Activated naive CD8-positive, alpha-beta T cell treated with anti-CD3 and anti-CD28 coated beads, Interleukin-2, amount 50 U/mL, for 16 hours (primary cell): ENCODE data around the gene SELENOT.
A peak's percentile ranks its signal among the peaks of the same experiment; 100 is the strongest.
"Not testable (repeated sequence)": the region's sequence is repeated elsewhere in the genome, so short reads cannot be mapped to it uniquely, and the experiment has no call there.

Experiments
- DNase-seq: peaks from one replicate; pipeline ENCODE4 v3.0.0-alpha.2; 2020; ENCODE audit warnings: low read depth, low spot score

Gene SELENOT, protein sequence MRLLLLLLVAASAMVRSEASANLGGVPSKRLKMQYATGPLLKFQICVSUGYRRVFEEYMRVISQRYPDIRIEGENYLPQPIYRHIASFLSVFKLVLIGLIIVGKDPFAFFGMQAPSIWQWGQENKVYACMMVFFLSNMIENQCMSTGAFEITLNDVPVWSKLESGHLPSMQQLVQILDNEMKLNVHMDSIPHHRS

DNA sequence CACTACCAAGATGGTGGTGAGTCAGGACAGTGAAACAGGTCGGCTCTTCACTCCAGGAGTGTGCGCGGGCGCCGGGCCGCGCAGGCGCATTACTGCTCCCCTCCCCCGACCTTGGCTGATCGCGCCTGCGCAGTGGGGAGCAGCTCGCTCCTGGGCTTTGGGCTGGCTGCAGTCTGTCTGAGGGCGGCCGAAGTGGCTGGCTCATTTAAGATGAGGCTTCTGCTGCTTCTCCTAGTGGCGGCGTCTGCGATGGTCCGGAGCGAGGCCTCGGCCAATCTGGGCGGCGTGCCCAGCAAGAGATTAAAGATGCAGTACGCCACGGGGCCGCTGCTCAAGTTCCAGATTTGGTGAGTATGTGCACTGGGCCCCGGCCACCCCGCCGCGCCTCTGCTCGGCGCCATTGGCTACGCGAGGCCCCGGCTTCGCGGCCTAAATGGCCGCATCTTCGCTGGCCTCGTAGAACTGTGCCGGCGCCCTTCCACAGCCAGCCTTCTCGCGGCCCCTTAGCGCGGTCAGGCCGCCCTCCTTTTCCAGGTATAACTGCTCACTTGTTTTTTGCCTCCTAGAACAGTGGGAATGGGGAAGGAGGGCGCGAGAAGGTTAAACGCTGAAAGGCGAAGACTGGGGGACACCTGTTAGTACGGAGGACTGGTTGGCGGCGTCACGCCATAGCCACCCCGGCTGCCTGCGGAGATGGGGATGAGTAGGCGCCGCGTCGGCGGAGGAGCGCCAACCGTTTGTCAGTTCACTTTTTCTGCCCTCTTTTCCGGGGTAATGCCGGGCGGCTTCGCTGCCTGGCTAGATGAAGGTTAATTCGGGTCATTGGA, at the start of gene SELENOT:
SELENOT (plus strand) TSS at position 169 of the 827 bp plus-strand sequence; CDS start at position 211, 42 bp downstream.
- DNase-seq: peak; percentile 82

DNA sequence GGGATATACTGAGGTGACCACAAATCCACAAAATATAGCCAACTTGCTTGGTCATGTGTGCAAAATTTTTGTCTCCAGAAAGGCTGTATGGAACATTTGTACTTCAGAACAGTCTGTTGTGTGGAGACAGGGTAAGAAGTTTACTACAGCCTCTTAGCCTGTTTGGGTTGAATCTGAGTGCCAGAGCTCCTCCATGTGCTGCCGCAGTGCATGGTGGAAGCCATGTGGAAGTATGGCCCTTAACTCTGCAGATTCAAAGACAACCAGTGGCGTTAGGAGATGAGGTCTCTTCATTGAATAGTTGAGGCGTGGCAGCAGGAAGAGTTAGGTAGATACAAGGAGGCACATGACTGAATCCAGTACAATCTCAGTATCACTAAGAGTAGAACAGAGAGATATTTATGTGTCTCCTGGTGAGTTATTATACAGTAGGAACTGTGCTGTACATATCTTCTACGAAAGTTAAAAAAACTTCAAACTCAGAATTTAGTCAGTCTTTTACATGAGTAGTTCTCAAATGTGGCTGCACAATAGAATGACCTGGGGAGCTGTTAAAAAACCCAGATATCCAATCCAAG, 47.2 kb upstream of the SELENOT start:
- DNase-seq: no peak

DNA sequence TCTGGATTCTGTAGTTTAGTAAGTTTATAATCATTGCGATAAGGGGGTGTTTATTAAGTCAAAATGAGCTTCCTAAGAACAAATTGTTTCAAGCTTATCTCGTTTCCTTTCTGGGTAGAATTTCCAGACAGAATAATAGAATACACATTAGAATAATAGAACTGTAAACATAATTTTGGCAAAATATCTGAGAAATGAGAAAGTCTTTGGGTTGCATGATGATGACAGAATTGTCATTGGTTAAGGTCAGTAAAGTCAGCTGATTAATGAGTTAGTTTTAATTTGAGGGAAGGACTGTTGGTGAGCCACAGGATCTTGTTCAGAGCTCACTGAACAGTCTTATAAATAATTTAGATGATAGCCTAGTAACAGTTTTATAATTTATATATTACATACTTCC, 46.3 kb upstream of the SELENOT start:
- no peak for DNase-seq

DNA sequence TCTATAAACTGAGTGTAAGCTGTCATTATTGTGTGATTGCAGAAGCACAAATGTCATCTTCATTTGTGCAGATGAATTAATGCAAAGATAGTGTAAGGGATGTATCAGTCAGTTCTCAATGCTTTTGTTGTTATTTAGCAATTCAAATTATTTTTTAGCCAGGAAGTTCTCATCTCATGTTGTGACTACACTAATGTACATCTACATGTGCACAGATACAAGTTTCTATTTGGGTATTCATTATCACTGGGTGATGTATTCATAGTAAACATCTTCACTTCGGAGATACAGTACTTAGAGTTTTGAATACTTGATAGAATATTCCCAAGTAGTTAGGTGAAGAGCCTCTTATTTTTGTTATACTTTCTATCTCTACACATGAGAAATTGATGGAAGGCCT, 45.4 kb upstream of the SELENOT start:
- DNase-seq: no peak

DNA sequence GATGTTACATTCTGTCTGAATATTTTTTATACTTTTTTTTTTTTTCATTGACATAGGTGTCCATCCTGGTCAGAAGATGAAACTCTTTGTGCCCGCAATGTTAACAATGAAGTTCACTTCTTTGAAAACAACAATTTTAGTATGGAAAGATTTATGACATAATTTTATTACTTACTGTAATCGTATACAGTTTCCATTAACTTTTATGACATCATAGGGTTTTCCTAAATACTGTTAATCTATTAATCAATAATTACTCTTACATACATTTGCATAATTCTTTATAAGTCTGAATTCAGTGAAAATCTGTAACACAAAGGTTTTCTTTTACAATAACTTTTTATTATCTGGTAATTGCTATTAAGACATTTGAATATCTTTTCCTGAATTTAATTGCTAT, 38.9 kb upstream of the SELENOT start:
- no peak for DNase-seq

DNA sequence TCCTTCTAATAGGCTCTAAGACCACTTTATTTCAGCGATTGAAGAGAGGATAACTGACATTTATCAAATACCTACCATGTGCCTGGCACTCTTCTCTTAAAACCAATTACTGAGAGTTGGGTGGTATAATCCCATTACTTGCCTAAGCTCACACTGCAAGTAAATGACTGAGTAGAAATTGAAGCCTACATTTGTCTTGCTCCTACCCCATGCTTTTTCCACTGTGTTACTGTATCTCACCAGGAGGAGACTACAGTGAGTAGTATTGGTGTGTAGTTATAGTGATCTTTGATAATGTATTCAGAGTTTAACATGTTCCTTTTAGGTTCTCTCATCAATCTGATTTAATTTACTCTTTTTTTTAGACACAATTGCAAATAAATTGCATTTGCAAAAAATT, 35.8 kb upstream of the SELENOT start:
- no peak for DNase-seq

DNA sequence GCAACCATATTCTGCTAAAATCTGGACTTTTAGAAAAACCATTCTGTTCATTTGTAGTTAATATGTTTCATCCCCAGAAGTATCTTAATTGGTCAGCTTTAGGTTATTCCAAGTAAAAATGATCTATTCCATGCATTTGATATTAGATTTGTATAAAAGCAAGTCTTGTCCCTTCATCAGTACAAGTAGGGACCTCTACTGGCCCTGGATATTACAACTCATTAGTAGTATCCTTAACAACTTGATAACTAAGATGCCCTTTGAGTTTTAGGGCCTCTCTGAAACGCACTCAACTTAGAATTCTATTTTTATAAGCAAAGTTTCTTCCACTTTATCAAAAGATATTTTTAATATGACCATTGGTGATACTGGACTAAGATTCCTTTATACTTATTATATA, 25.3 kb upstream of the SELENOT start:
- DNase-seq: no peak

DNA sequence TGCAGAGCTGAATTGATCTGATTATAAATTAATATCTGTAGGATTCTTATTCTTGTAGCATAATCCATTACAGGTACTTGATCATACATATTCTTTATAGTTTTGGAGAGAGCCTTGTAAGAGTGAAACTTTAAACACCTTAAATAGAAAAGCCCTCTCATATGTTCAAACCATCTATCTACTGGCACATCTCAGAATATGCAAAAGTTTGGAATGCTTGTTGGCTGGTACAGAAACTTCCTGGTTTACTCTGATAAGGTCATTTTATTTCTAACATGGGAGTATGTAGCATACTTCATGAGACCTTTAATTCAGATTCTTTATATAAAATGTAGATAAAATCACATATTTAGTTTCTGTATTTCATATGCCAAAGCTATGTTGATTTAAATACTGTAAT, 21.9 kb upstream of the SELENOT start:
- DNase-seq: no peak

DNA sequence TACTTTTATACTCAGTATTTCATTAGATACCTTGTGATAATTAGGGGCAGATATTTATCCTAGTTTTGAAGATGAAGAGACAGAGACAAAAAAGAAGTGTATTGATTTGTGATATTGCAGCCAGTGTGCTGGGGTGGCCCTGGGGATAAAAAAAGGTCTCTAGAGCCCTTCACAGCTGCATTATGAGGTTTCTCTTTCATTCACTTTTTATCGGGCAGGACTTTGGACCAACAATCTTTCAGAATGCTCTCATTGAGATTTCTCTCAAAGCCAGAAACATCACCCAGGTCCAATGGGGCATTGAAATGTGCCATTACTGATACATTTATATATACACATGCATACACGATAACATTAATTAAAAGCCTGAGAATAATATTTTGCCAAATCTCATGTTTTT, 20.5 kb upstream of the SELENOT start:
- DNase-seq: no peak

DNA sequence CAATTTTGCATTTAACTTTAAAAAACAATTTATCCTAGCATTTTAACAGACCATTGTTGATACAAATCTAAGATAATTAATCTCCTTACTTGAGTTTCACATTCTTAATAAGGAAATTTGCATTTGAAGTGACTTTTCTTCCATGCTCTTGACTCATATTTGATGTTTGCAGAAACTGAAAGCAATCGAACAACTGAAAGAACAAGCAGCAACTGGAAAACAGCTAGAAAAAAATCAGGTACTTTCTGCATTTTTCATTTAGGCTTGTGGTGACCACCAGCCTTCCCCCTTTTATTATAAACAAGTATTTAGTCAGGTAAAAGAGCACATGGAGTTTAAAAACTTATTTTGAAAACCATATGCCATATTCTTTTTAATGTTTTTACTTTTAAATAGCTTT, 20.1 kb upstream of the SELENOT start:
- DNase-seq: no peak

DNA sequence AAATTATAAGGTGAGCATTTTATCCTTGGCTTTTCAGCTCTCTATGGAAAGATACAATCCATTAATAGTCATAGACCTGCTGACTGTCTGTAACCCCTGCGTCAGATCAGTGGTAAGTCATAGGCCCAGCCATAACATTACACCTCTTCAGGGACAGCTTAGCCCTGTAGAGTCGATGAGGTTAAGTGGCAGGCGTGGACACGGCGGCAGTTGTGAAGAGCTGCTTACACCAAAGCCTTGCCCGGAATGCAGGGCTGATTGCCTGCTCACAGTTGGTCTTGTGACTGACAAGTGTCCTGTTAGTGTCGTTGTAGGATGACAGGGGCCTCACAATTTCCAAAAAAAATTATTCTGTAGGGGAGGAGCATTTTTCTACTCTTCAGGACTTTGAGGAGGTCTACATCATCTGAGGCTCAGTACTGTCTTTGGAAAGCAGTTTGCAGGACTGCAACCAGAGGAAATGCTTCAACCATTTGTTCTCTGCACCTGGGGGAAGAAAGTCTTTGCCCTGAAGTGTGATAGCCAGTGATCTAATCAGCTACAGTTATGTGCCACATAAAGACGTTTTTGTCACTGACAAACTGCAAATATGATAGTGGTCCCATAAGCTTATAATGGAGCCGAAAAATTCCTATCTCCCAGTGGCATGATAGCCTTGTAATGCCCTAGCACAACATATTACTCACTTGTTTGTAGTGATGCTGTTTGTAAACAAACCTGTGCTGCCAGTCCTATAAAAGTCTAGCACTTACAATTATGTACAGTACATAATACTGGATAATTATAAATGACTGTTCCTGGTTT, 14.9 kb upstream of the SELENOT start:
- DNase-seq: no peak

DNA sequence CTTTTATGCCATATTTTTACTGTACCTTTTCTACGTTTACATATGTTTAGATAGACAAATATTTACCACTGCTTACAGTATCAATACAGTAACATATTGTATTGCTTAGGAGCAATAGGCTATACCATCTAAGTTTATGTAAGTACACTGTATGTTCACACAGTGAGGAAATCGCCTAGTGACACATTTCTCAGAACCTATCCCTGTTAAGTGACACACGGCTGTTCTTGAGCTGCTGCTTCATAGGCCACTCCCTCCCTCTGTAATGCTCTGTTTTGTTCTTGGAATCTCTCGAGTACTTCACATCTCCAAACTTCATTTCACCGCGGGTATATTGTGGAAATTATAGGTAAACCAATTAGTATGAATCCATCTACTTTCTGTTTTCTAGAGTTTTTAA, 13.4 kb upstream of the SELENOT start:
- DNase-seq: no peak

DNA sequence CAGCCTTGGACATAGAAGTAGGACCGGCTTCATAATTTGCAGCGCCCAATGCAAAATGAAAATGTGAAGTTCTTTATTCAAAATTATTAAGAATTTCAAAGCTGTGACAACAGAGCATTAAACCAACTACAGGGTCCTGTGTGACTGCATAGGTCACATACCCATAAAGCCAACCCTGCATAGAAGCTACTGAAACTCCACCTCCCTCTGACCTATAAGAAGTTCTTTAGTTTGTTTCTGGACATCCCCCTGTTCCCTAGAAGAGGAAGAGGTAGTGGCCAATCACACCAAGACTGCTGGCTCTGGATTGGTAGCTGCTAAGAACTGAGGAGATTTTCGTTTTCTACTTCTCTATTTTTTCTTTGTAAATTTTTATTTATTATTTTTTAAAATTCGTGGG, 9.0 kb upstream of the SELENOT start:
- no peak for DNase-seq

DNA sequence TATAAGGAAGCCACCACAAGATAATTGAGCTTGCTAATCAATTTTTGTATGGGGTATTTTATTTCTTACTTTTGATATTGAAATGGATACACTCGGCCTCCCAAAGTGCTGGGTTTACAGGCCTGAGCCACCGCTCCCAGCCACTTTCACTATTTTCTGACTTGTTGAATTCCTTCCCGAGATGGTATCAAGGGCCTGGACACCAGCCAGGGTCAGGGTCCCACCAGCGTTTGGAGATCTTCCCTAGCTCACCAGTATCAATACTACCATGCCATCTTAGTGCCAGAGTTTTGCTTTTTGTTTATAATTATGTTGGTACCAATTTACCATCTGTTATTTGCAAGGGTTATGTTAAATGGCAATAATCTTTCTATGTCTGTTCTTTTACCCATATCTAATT, 5.5 kb upstream of the SELENOT start:
- DNase-seq: no peak

DNA sequence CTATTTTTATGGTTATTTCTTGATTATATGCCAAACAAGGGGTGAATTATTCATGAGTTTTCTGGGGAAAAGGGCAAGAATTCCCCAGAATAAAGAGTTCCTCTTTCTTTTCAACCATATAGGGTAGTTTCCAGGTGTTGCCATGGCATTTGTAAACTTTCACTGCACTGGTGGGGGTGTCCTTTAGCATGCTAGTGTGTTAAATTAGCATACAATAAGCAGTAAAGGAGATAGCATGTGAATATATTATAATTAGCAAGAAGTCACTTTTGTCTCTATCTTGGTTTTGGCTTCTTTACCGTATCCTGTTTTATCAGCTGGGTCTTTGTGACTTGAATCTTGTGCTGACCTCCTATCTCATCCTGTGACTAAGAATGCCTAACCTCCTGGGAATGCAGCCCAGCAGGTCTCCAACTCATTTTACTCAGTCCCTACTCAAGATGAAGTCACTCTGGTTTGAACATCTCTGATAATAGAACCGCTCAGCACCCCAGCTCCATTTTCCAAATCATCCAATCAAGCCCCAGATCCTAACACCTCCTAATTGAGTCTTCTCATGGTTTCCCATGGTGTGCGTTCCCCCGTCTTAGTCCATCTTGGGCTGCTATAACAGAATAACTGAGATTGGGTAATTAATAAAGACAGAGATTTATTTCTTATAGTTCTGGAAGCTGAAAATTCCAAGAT, 3.4 kb upstream of the SELENOT start:
- no peak for DNase-seq

DNA sequence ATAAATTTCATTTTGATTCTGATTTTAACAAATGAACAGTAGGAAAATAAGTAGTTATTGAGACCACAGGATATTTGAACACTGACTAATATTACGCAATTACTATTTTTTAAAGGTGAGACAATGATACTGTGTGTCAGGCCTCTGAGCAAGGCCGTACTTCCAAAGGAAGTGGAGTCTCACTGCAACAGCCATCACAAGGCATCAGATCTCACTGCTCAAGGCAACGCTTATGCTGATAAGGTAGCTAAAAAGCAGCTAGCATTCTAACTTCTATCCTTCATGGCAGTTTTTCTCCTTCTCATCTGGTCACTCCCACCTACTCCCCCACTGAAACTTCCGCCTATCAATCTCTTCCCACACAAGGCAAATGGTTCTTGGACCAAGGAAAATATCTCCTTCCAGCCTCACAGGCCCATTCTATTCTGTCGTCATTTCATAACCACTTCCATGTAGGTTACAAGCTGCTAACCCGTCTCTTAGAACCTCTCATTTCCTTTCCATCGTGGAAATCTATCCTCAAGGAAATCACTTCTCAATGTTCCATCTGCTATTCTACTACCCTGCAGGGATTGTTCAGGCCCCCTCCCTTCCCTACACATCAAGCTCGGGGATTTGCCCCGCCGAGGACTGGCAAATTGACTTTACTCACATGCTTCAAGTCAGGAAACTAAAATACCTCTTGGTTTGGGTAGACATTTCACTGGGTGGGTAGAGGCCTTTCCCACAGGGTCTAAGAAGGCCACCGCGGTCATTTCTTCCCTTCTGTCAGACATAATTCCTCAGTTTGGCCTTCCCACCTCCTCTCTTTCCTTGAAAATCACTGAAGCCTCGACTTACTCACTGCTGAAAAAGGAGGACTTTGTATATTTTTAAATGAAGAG, 2.2 kb upstream of the SELENOT start:
- not testable (repeated sequence) for DNase-seq

DNA sequence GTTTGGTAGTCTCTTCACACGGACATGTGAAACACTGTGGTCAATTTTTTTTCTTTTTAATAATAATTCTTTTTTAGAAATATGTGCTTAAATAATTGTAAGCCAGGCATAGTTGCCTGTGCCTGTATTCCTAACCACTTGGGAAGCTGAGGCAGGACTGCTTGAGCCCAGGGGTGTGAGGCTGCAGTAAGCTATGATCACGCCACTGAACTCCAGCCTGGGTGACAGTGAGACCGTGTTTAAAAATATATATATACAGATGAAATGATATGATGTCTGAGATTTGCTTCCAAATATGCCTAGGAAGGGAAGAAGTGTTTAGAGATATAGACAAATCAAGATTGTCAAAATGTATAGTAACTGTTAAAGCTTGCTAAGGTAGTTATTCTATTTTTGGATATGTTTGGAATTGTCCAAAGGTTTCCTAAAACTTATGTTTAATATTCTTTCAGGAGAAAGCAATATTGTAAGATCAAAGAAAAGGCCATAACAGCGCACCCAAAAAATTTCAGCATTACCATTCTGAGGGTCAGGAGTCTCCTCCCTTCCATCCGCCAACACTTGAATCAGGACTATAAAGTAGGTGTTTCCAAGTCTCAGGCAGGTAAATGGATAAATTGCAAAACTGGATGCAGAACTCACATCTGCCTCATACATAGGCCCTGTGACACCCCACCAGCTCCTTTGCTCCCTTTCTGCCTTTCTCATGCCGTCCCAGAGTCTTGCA, 532 bp upstream of the SELENOT start:
- DNase-seq: no peak

DNA sequence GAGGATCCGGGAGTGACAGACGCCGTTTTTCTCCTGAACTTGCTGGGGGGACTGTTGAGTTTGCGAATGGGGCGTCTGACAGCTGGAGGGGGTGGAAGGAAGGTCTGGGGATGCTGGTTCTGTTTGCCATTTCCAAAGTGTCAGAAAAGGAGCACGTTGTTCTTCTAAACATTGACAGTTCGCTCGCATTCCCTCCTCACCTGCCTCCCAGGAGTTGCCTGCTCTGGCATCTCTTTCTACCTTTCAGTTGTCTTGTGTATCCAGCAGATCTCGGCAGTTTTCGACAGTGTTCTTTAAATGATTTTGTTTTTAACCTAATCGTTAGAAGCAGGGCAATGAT, 829 bp downstream of the SELENOT start:
- no peak for DNase-seq

DNA sequence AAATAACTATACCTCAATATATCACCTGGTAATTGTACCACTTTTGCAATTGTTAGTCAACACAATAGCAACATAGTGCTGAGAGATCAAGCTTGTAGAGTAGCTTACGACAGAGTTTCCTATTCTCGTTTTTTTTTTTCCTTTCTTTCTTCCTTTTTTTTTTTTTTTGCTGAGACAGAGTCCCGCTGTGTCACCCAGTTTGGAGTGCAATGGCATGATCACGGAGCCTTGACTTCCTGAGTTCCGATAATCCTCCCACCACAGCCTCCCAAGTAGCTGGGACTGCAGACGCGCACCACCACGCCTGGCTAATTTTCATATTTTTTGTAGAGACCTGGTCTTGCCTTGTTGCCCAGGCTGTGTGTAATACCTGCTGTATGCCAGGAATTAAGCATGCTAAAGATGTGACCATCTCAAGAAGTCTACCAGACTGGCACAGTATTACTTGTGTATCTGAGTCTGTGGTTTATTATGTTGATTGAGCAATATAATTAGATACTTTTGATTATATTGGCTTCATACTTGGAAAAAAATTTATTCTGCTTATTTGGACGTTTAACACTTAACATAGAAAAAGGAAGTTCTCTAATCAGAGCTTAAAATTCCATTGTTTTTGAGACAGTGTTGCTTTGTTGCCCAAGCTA, 3.0 kb downstream of the SELENOT start:
- DNase-seq: no peak
